Mesothelial cell of epicardium (in vitro differentiated cells): Measurements from ENCODE around the gene SYTL5. TPM values are rescaled to one million over a fixed set of nuclear protein-coding genes. Genes with fewer than 3 reads are reported as not detected.

Experiments used
- DNase-seq, 2 experiments: peaks; one replicate each; pipeline ENCODE4 v3.0.0; 2021; ENCODE audit warnings: low spot score in 2 of 2; ENCODE audit not compliant: unreplicated experiment in 2 of 2
- H3K27ac Mint-ChIP-seq: 2 replicates; pipeline ENCODE4 v1.8.0; 2021; ENCODE audit warnings: mixed read lengths
- H3K27me3 Mint-ChIP-seq: 2 replicates; pipeline ENCODE4 v1.8.0; 2021; ENCODE audit warnings: low read depth, mixed read lengths
- H3K36me3 Mint-ChIP-seq: 2 replicates; pipeline ENCODE4 v1.8.0; 2021; ENCODE audit warnings: mixed read lengths
- H3K4me1 Mint-ChIP-seq: 2 replicates; pipeline ENCODE4 v1.8.0; 2021; ENCODE audit warnings: mixed read lengths
- H3K4me3 Mint-ChIP-seq: 2 replicates; pipeline ENCODE4 v1.8.0; 2021; ENCODE audit warnings: mild to moderate bottlenecking, moderate library complexity, mixed read lengths
- H3K9me3 Mint-ChIP-seq: 2 replicates; pipeline ENCODE4 v1.8.0; 2021; ENCODE audit warnings: mixed read lengths
- CTCF ChIP-seq: fragments of 200-600 bp; sonication (generic); IDR thresholded peaks from one replicate; pipeline ENCODE4 v1.5.0; 2021; ENCODE audit warnings: antibody characterized with exemption; ENCODE audit not compliant: unreplicated experiment
- total RNA-seq: library from RNA; stranded (reverse); gene quantifications from 3 replicates; pipeline ENCODE4 v1.2.1, GENCODE V29; 2021

SYTL5 gene
- total RNA-seq, 1 donor from 2014 or later, result 2.2 TPM

DNA sequence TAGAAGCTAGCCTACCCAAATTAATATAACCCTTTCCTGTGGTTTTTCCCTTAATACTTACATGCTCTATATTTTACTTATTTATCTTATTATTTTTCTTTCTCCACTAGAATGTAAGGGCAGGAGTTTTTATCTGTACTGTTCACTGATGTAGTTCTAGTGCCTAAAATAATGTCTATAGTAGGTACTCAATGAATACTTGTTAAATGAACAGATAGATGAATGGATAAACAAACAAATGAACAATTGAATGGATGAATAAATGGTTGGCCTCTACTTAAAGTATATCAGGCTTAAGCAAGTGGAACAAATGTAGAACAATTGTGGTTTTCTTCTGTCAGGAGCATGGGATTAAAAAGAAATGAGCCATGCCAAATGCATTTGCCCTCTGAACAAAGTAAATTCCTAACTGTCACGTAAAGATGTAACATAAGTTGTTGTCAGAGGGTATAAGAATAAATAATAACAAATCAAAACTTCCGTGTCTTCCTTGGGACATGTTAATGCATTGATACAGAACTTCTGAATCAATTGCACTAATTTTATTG lies 54.1 kb downstream of the SYTL5 start:
- H3K9me3 Mint-ChIP-seq, result peaks cover 28% of the 10 kb centered on the region
- peaks cover 2% of the 10 kb centered on the region for H3K4me1 Mint-ChIP-seq
- H3K27me3 Mint-ChIP-seq, result no peaks in the 10 kb centered on the region
- DNase-seq, result no peak
- TF ChIP-seq CTCF, result no peak
- no peak overlapping the region for H3K27ac Mint-ChIP-seq
- H3K36me3 Mint-ChIP-seq, result no peaks in the 10 kb centered on the region
- no peak overlapping the region for H3K4me3 Mint-ChIP-seq

- Mint-ChIP-seq H3K9me3 (peaks cover 28% of the 10 kb centered on the region), H3K27me3 (no peaks in the 10 kb centered on the region), H3K36me3 (no peaks in the 10 kb centered on the region), H3K4me1 (no peaks in the 10 kb centered on the region), H3K27ac (no peak overlapping the region), H3K4me3 (no peak overlapping the region)
- no peak for DNase-seq
- TF ChIP-seq CTCF, result no peak
These were observed 55.0 kb downstream of the SYTL5 start for GRCh38 chrX:38061335-38061734.

DNA sequence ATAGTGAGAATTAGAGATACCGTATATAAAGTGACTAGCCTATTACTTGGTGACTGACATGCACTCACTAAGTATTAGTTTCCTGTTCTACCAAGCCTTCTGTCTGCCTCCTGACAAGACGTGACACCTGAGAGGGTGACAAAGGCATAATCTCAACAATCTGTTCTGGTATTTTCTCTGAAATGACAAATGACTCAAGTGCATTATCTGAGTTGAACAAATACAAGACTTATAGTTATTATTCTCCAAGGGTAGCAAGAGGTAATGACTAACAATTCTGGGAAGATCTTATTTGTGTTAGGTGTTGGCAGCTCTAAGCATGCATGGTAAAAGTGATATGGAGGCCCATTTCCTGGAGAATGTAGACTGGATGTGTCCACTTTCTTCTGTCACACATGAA lies 60.6 kb downstream of the SYTL5 start:
- Mint-ChIP-seq H3K9me3 (peaks cover 31% of the 10 kb centered on the region), H3K4me1 (no peaks in the 10 kb centered on the region), H3K36me3 (no peaks in the 10 kb centered on the region), H3K27me3 (no peaks in the 10 kb centered on the region), H3K4me3 (no peak overlapping the region), H3K27ac (no peak overlapping the region)
- no peak for TF ChIP-seq CTCF
- DNase-seq, result no peak

DNA sequence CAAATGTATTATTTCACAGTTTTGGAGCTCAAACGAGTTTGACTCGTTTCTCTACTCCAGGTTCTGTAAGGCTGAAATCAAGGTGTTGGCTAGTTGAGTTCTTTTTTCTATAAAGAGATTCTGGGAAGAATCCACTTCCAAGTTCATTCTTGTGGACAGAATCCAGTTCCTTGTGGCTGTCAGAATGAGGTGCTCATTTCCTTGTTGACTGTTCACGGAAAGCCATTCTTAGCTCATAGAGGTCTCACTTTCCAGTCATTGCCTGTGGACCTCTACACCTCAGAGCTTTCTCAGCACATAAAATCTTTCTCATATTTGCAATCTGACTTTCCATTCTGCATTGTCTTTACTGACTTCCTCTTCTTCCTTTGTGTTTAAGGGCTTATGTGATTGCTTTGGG lies 62.9 kb downstream of the SYTL5 start:
- Mint-ChIP-seq H3K4me1 (no peaks in the 10 kb centered on the region), H3K9me3 (peaks cover 42% of the 10 kb centered on the region), H3K27ac (no peak overlapping the region), H3K27me3 (no peaks in the 10 kb centered on the region), H3K4me3 (no peak overlapping the region), H3K36me3 (no peaks in the 10 kb centered on the region)
- DNase-seq, result no peak
- TF ChIP-seq CTCF, result no peak

- Mint-ChIP-seq H3K9me3 (peaks cover 42% of the 10 kb centered on the region), H3K27me3 (no peaks in the 10 kb centered on the region), H3K36me3 (no peaks in the 10 kb centered on the region), H3K4me1 (no peaks in the 10 kb centered on the region), H3K4me3 (no peak overlapping the region), H3K27ac (no peak overlapping the region)
- no peak for TF ChIP-seq CTCF
- DNase-seq, result no peak
These were observed 63.6 kb downstream of the SYTL5 start for GRCh38 chrX:38069991-38070390.

GRCh38 chrX:38079463-38079862 lies 73.1 kb downstream of the SYTL5 start:
- DNase-seq, result no peak
- Mint-ChIP-seq H3K4me3 (no peak overlapping the region), H3K9me3 (peaks cover 17% of the 10 kb centered on the region), H3K36me3 (no peaks in the 10 kb centered on the region), H3K27me3 (no peaks in the 10 kb centered on the region), H3K4me1 (peaks cover 2% of the 10 kb centered on the region), H3K27ac (no peak overlapping the region)
- TF ChIP-seq CTCF, result no peak
